Stimulated activated CD4-positive, alpha-beta T cell treated with anti-CD3 and anti-CD28 coated beads, Interleukin-15, amount 100 ng/mL, for 48 hours (primary cell): ENCODE results near the gene LIPT2.

Source experiments
- DNase-seq, 2 donors: peaks; one replicate each; pipeline ENCODE4 v3.0.0-alpha.2; 2020; ENCODE audit warnings: low read depth in 2 of 2

LIPT2 gene

GRCh38 chr11:74504100-74504691 lies 10.7 kb upstream of the LIPT2 start:
- no peak for DNase-seq

GRCh38 chr11:74494916-74495315 lies 1.4 kb upstream of the LIPT2 start:
- no peak for DNase-seq

GRCh38 chr11:74493791-74494630 lies 487 bp upstream of the LIPT2 start:
- DNase-seq = no peak

GRCh38 chr11:74492084-74492483 lies 1.4 kb downstream of the LIPT2 start:
- DNase-seq = no peak

GRCh38 chr11:74490941-74491340 lies 2.6 kb downstream of the LIPT2 start:
- no peak for DNase-seq

GRCh38 chr11:74487875-74488274 lies 5.6 kb downstream of the LIPT2 start:
- no peak for DNase-seq

- DNase-seq = no peak
These were observed 7.7 kb downstream of the LIPT2 start for GRCh38 chr11:74485868-74486267.

GRCh38 chr11:74480688-74481417 lies 12.7 kb downstream of the LIPT2 start:
- DNase-seq = no peak

GRCh38 chr11:74479732-74480123 lies 13.8 kb downstream of the LIPT2 start:
- no peak for DNase-seq

GRCh38 chr11:74478877-74479731 lies 14.4 kb downstream of the LIPT2 start:
- DNase-seq = no peak

GRCh38 chr11:74476536-74476935 lies 17.0 kb downstream of the LIPT2 start:
- no peak for DNase-seq

GRCh38 chr11:74474316-74474715 lies 19.2 kb downstream of the LIPT2 start:
- no peak for DNase-seq

- DNase-seq = no peak
These were observed 19.9 kb downstream of the LIPT2 start for GRCh38 chr11:74473382-74474173.

- no peak for DNase-seq
These were observed 21.7 kb downstream of the LIPT2 start for GRCh38 chr11:74471668-74472429.

GRCh38 chr11:74471037-74471436 lies 22.5 kb downstream of the LIPT2 start:
- no peak for DNase-seq

GRCh38 chr11:74470526-74470925 lies 23.0 kb downstream of the LIPT2 start:
- no peak for DNase-seq

- no peak for DNase-seq
These were observed 24.6 kb downstream of the LIPT2 start for GRCh38 chr11:74468936-74469335.

GRCh38 chr11:74468521-74468920 lies 25.0 kb downstream of the LIPT2 start:
- no peak for DNase-seq

GRCh38 chr11:74468058-74468457 lies 25.5 kb downstream of the LIPT2 start:
- DNase-seq = no peak
